K562 (cell line): ENCODE measurements around the gene ATP13A2. TPM values are rescaled to one million over a fixed set of nuclear protein-coding genes. Genes with fewer than 3 reads are reported as not detected.

ENCODE experiments used
- CBX1 ChIP-seq: sonication (generic); IDR thresholded peaks from 2 replicates; pipeline ENCODE4 v1.6.1; 2016; ENCODE audit warnings: antibody characterized with exemption, low read depth, mild to moderate bottlenecking
- COPS2 ChIP-seq: fragments of 450-650 bp; conservative IDR thresholded peaks from 2 replicates; pipeline ENCODE4 v1.6.1; 2016; ENCODE audit warnings: mild to moderate bottlenecking, moderate library complexity
- FIP1L1 ChIP-seq: fragments of 200-400 bp; formaldehyde crosslinking; IDR thresholded peaks from 2 replicates; pipeline ENCODE4 v1.6.1; 2018; ENCODE audit warnings: mild to moderate bottlenecking, low read depth, low read length; ENCODE audit not compliant: poor library complexity, severe bottlenecking
- FOXK2 ChIP-seq, 2 experiments: fragments of 450-650 bp; IDR thresholded peaks in 1 of 2; conservative IDR thresholded peaks in 1 of 2; 2 replicates each; pipeline ENCODE4 v1.6.1; 2016; ENCODE audit warnings: low read depth in 2 of 2, mild to moderate bottlenecking in 1 of 2
- JUN ChIP-seq, 2 experiments: sonication (generic) in 1 of 2; formaldehyde crosslinking in 1 of 2; IDR thresholded peaks; 2 replicates each; pipeline versions ENCODE4 v1.6.1 to v1.8.0; 2012 to 2022; ENCODE audit warnings: borderline replicate concordance in 2 of 2, mild to moderate bottlenecking in 2 of 2, improper control_type of control experiment in 1 of 2, low read depth in 1 of 2, low read length in 1 of 2, missing genetic modification reagents in 1 of 2
- JUND ChIP-seq, 2 experiments: IDR thresholded peaks; 2 replicates in 1 of 2; 3 replicates in 1 of 2; pipeline ENCODE4 v1.6.1; 2011; ENCODE audit warnings: borderline replicate concordance in 2 of 2, low read depth in 2 of 2, low read length in 2 of 2, improper control_type of control experiment in 1 of 2, missing biosample characterization in 1 of 2, missing genetic modification characterization in 1 of 2, missing genetic modification reagents in 1 of 2
- NCOA2 ChIP-seq, 2 experiments: fragments of 450-650 bp; IDR thresholded peaks; 2 replicates each; pipeline ENCODE4 v1.6.1; 2018; ENCODE audit warnings: mild to moderate bottlenecking in 2 of 2, moderate library complexity in 1 of 2; ENCODE audit not compliant: partially characterized antibody in 2 of 2
- NFYB ChIP-seq: IDR thresholded peaks from 2 replicates; pipeline ENCODE4 v1.6.1; 2011; ENCODE audit warnings: mild to moderate bottlenecking, moderate library complexity; ENCODE audit not compliant: insufficient read length; ENCODE audit errors: extremely low read depth
- RBBP5 ChIP-seq: fragments of 200-600 bp; sonication (generic); IDR thresholded peaks from 2 replicates; pipeline ENCODE4 v1.6.1; 2012; ENCODE audit warnings: borderline replicate concordance, mild to moderate bottlenecking, low read length, control low read depth, inconsistent platforms; ENCODE audit not compliant: insufficient read depth, poor library complexity, severe bottlenecking
- SNIP1 ChIP-seq: fragments of 450-650 bp; IDR thresholded peaks from 2 replicates; pipeline ENCODE4 v1.7.1; 2017; ENCODE audit warnings: low read depth, mild to moderate bottlenecking
- TEAD1 ChIP-seq, 2 experiments: fragments of 450-650 bp in 1 of 2; sonication (generic) in 1 of 2; formaldehyde crosslinking; IDR thresholded peaks; 2 replicates each; pipeline versions ENCODE4 v1.4.0 to v1.8.0; 2020 to 2022; ENCODE audit warnings: mild to moderate bottlenecking in 2 of 2, missing genetic modification reagents in 1 of 2
- ZBTB7A ChIP-seq: IDR thresholded peaks from 2 replicates; pipeline ENCODE4 v1.6.1; 2011; ENCODE audit warnings: low read depth, mild to moderate bottlenecking, low read length, moderate library complexity, borderline replicate concordance; ENCODE audit not compliant: control insufficient read depth
- ZC3H11A ChIP-seq: IDR thresholded peaks from 2 replicates; pipeline ENCODE4 v1.6.1; 2012; ENCODE audit warnings: low read depth, low read length, improper control_type of control experiment
- ZNF143 ChIP-seq: sonication (generic); formaldehyde crosslinking; IDR thresholded peaks from 2 replicates; pipeline ENCODE4 v1.9.0; 2022; ENCODE audit warnings: mild to moderate bottlenecking, missing genetic modification reagents
- ZNF77 ChIP-seq: fragments of 250-450 bp; sonication (Bioruptor Pico); IDR thresholded peaks from 2 replicates; pipeline ENCODE4 v1.5.0; 2020
- ZNF778 ChIP-seq: fragments of 450-650 bp; formaldehyde crosslinking; IDR thresholded peaks from 2 replicates; pipeline ENCODE4 v1.4.0; 2020; ENCODE audit warnings: mild to moderate bottlenecking, moderate library complexity
- polyA plus RNA-seq, 8 experiments: library from polyadenylated mRNA; depleted of rRNA in 4 of 8; stranded (reverse) in 5 of 8; unstranded in 3 of 8; fragments of >200 nt; fragmentation: Nextera tagmentation in 2 of 8; fragmentation: Illumina TruSeq in 1 of 8; extraction: Ambion mirVana in 2 of 8; extraction: Trizol in 1 of 8; gene quantifications; 2 replicates each; pipeline versions ENCODE4 v1.2.1 to v1.2.3, GENCODE V29; 2011 to 2014; ENCODE audit warnings: inconsistent platforms in 1 of 8, missing spikeins in 1 of 8
- total RNA-seq, 7 experiments: library from RNA; depleted of rRNA in 6 of 7; stranded (reverse); fragments of >200 nt in 6 of 7; fragmentation: Illumina TruSeq in 2 of 7; extraction: Trizol in 2 of 7; gene quantifications; 2 replicates each; pipeline versions ENCODE4 v1.2.1 to v1.2.3, GENCODE V29; 2011 to 2021; ENCODE audit warnings: low replicate concordance in 1 of 7
- TF ChIP-seq, protein P1 (sequence below): fragments of 250-450 bp; sonication (Bioruptor Pico); IDR thresholded peaks from 2 replicates; pipeline ENCODE4 v1.4.0; 2020
- TF ChIP-seq, protein P2 (sequence below): sonication (generic); formaldehyde crosslinking; IDR thresholded peaks from 2 replicates; pipeline ENCODE4 v1.8.1; 2023; ENCODE audit warnings: mild to moderate bottlenecking, missing genetic modification reagents
- TF ChIP-seq, protein P3 (sequence below): fragments of 250-450 bp; sonication (Bioruptor Pico); IDR thresholded peaks from 2 replicates; pipeline ENCODE4 v1.5.0; 2022; ENCODE audit warnings: mild to moderate bottlenecking
- TF ChIP-seq, protein P4 (sequence below): sonication (generic); formaldehyde crosslinking; IDR thresholded peaks from 2 replicates; pipeline ENCODE4 v1.5.0; 2020; ENCODE audit warnings: missing genetic modification reagents

ATP13A2 gene
- total and polyA plus RNA-seq, 9 of the 15 experiments (the other 6 are each of a cell fraction or from before 2014, with no cell fraction given), result 0.36 to 56.3 (median 16.3) TPM

DNA sequence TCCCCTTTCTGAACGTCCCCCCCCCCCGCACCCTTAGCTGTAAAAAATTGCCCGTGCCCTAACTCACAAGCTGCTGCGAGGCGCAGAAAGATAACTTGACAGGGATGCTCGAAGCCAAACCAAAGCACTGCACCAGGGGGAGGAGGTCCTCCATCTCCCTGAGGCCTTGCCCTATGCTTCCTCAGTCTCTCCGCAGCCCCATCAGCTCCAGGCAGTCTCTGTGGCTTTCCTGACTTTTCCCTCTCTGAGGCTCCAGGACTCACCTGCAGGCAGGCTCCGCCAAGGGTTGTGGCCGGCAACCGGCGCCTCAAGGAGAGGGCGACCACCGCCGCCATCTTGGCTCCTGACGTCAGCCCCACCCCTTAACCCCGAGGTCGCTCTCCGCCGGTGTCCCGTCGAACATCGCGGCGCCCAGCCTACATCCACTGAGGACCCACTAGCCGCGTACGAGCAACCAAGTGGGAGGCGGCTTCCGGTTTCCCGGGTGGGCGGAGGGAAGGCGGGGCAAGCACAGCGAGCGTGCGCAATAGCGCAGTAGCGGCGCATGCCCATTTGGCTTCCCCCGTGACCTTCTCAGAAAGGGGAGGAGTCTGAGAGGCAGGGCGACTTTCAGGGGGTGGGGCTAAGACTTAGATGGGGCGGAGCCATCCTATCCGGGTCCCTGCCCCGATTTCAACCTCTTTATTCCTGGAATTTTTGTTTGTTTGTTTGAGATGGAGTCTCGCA, 42.1 kb upstream of the ATP13A2 start, which contains the start of gene SDHB (continued):
- TF ChIP-seq, protein P1, sequence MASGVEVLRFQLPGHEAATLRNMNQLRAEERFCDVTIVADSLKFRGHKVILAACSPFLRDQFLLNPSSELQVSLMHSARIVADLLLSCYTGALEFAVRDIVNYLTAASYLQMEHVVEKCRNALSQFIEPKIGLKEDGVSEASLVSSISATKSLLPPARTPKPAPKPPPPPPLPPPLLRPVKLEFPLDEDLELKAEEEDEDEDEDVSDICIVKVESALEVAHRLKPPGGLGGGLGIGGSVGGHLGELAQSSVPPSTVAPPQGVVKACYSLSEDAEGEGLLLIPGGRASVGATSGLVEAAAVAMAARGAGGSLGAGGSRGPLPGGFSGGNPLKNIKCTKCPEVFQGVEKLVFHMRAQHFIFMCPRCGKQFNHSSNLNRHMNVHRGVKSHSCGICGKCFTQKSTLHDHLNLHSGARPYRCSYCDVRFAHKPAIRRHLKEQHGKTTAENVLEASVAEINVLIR (CRISPR knock-in tag), result peak; percentile 62
- TF ChIP-seq ZNF778 (CRISPR knock-in tag) (no peak), CBX1 (no peak), JUND (IDR thresholded peaks at IDR 0.05; ENCODE audit: borderline replicate concordance, low read depth, low read length) (peak; percentile 82), JUND (tag; IDR thresholded peaks at IDR 0.05; ENCODE audit: borderline replicate concordance, low read depth, low read length) (peak; percentile 44; the same call in 1 of the 3 replicates), RBBP5 (peak; percentile 63), ZNF143 (CRISPR knock-in tag) (peak; percentile 67), NFYB (no peak), SNIP1 (peak; percentile 80; the same call in 1 of the 2 replicates), TEAD1 (CRISPR knock-in tag; IDR thresholded peaks at IDR 0.05) (peak in 1 of 2 experiments; percentile 36; a peak in 1 of 4 replicates), FOXK2 (conservative IDR thresholded peaks at IDR 0.05 in 1 of 2, IDR thresholded peaks at IDR 0.05 in 1 of 2; ENCODE audit: low read depth in 2 of 2) (peak; percentile 12 to 65; a peak in 3 of 4 replicates), COPS2 (no peak), ZNF77 (CRISPR knock-in tag) (no peak), JUN (IDR thresholded peaks at IDR 0.05; ENCODE audit: borderline replicate concordance, low read depth, low read length) (peak; percentile 39; the same call in 1 of the 2 replicates), JUN (CRISPR knock-in tag; IDR thresholded peaks at IDR 0.05; ENCODE audit: borderline replicate concordance) (0 out of 2 replicates have a peak, but pooled peaks have one; percentile 35), NCOA2 (IDR thresholded peaks at IDR 0.05; ENCODE audit: partially characterized antibody in 2 of 2) (no peak), ZC3H11A (no peak), FIP1L1 (peak; percentile 67), ZBTB7A (peak; percentile 76; the same call in 1 of the 2 replicates)
- TF ChIP-seq, protein P2, sequence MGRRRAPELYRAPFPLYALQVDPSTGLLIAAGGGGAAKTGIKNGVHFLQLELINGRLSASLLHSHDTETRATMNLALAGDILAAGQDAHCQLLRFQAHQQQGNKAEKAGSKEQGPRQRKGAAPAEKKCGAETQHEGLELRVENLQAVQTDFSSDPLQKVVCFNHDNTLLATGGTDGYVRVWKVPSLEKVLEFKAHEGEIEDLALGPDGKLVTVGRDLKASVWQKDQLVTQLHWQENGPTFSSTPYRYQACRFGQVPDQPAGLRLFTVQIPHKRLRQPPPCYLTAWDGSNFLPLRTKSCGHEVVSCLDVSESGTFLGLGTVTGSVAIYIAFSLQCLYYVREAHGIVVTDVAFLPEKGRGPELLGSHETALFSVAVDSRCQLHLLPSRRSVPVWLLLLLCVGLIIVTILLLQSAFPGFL (CRISPR knock-in tag), result no peak
- TF ChIP-seq, protein P3, sequence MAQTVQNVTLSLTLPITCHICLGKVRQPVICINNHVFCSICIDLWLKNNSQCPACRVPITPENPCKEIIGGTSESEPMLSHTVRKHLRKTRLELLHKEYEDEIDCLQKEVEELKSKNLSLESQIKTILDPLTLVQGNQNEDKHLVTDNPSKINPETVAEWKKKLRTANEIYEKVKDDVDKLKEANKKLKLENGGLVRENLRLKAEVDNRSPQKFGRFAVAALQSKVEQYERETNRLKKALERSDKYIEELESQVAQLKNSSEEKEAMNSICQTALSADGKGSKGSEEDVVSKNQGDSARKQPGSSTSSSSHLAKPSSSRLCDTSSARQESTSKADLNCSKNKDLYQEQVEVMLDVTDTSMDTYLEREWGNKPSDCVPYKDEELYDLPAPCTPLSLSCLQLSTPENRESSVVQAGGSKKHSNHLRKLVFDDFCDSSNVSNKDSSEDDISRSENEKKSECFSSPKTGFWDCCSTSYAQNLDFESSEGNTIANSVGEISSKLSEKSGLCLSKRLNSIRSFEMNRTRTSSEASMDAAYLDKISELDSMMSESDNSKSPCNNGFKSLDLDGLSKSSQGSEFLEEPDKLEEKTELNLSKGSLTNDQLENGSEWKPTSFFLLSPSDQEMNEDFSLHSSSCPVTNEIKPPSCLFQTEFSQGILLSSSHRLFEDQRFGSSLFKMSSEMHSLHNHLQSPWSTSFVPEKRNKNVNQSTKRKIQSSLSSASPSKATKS, result no peak
- TF ChIP-seq, protein P4, sequence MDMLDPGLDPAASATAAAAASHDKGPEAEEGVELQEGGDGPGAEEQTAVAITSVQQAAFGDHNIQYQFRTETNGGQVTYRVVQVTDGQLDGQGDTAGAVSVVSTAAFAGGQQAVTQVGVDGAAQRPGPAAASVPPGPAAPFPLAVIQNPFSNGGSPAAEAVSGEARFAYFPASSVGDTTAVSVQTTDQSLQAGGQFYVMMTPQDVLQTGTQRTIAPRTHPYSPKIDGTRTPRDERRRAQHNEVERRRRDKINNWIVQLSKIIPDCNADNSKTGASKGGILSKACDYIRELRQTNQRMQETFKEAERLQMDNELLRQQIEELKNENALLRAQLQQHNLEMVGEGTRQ, result peak; percentile 71
